H7 (cell line): ENCODE data around the gene NFS1. TPM values are rescaled to one million over a fixed set of nuclear protein-coding genes. Genes with fewer than 3 reads are reported as not detected.
"Not testable (repeated sequence)": the region's sequence is repeated elsewhere in the genome, so short reads cannot be mapped to it uniquely, and the experiment has no call there.

Experiments
- DNase-seq: peaks from one replicate; pipeline ENCODE4 v3.0.0; 2012
- H3K27me3 ChIP-seq: 2 replicates; pipeline ENCODE4 v1.6.0; 2011; ENCODE audit warnings: mild to moderate bottlenecking, low read length; ENCODE audit not compliant: control insufficient read depth, insufficient read depth
- H3K36me3 ChIP-seq: replicated peaks from 2 replicates; pipeline ENCODE4 v1.5.1; 2011; ENCODE audit warnings: low read length; ENCODE audit not compliant: control insufficient read depth, insufficient read depth
- H3K4me3 ChIP-seq: 2 replicates; pipeline ENCODE4 v1.5.1; 2011; ENCODE audit warnings: low read depth, mild to moderate bottlenecking, control low read depth, low read length, moderate library complexity; ENCODE audit not compliant: insufficient read depth
- total RNA-seq: library from RNA; depleted of rRNA; stranded (reverse); fragments of >200 nt; shearing (Covaris generic); gene quantifications from 2 replicates; pipeline ENCODE4 v1.2.3, GENCODE V29; 2014; rRNA removed

NFS1 gene
- 60.6 and 83.2 TPM in 2 replicates for total RNA-seq

- H3K4me3 ChIP-seq: peak within 1 kb of the TSS; percentile 98
- peaks cover 12% of the 10 kb centered on the region for H3K36me3 ChIP-seq
- peak; percentile 96 for DNase-seq
- no peaks in the 10 kb centered on the region for H3K27me3 ChIP-seq
Measured at GRCh38 chr20:35699127-35699956, at the start of gene NFS1, which contains the start of gene ROMO1. Gene NFS1, minus strand, starts transcription at chr20:35699352. Its CDS starts 64 bp downstream, at chr20:35699288. Gene ROMO1, plus strand, starts transcription at chr20:35699405. Its CDS starts 228 bp downstream, at chr20:35699633.

- not testable (repeated sequence) for H3K4me3 ChIP-seq, DNase-seq, H3K27me3 ChIP-seq, H3K36me3 ChIP-seq
Measured at GRCh38 chr20:35744492-35744841, 45.3 kb upstream of the NFS1 start.

- DNase-seq: no peak
Measured at GRCh38 chr20:35743693-35744491, 44.7 kb upstream of the NFS1 start.

GRCh38 chr20:35742741-35743523, 43.8 kb upstream of the NFS1 start:
- H3K36me3 ChIP-seq: peaks cover 23% of the 10 kb centered on the region
- peak overlapping the region; percentile 66 for H3K4me3 ChIP-seq
- no peaks in the 10 kb centered on the region for H3K27me3 ChIP-seq
- no peak for DNase-seq

More at GRCh38 chr20:35743693-35744491, 44.7 kb upstream of the NFS1 start:
- Histone ChIP-seq H3K4me3 (no peak overlapping the region), H3K27me3 (no peaks in the 10 kb centered on the region), H3K36me3 (peaks cover 13% of the 10 kb centered on the region)

- H3K27me3 ChIP-seq: no peaks in the 10 kb centered on the region
- H3K36me3 ChIP-seq: peaks cover 27% of the 10 kb centered on the region
Measured at GRCh38 chr20:35741892-35742740, 43.0 kb upstream of the NFS1 start, which contains the start of gene RBM39. Gene RBM39, minus strand, starts transcription at chr20:35742260. Its CDS starts 1,386 bp downstream, at chr20:35740874.

DNA sequence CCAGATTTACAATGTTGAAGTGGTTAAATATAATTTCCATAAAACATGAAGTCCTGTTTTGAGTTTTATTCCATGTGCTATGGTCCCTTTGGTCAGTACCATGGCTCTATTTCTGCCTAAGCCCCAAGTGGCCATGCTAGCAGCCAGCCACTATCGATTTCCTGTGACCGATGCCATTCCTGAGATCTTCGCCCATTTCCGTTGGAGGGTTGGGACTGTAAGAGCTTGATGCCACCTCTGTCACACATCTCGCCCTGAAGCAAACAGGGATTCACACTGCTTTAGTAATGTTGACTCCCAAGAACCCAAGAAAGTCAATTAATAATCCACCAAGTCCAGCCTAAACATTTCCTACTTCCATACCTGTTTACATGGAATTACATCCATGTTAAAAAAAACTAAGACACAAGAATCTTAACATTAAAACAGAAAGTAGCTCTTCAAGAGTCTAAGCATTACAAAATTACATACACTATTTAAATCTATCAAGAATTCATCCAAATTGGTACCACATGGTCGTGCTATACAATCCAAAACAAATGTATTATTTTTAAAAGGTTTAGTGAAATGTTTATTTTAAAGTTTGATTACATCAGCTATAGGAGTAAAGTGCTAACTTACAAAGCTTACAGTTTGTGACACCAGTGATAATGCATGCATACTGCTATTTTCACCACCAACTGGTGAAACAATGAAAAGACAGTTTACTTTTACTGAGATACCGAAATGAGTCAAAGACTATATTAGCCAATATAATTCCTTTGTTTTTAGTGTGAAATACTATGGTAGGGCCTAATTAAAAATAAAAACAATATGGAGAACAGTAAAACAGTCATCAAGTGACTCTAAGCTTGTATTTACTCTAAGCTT, 40.4 kb upstream of the NFS1 start:
- H3K4me3 ChIP-seq: no peak overlapping the region
- no peak for DNase-seq
- H3K36me3 ChIP-seq: peaks cover 49% of the 10 kb centered on the region
- no peaks in the 10 kb centered on the region for H3K27me3 ChIP-seq

More at GRCh38 chr20:35741892-35742740, 43.0 kb upstream of the NFS1 start, which contains the start of gene RBM39:
- peak; percentile 95 for DNase-seq
- peak within 1 kb of the TSS; percentile 96 for H3K4me3 ChIP-seq

DNA sequence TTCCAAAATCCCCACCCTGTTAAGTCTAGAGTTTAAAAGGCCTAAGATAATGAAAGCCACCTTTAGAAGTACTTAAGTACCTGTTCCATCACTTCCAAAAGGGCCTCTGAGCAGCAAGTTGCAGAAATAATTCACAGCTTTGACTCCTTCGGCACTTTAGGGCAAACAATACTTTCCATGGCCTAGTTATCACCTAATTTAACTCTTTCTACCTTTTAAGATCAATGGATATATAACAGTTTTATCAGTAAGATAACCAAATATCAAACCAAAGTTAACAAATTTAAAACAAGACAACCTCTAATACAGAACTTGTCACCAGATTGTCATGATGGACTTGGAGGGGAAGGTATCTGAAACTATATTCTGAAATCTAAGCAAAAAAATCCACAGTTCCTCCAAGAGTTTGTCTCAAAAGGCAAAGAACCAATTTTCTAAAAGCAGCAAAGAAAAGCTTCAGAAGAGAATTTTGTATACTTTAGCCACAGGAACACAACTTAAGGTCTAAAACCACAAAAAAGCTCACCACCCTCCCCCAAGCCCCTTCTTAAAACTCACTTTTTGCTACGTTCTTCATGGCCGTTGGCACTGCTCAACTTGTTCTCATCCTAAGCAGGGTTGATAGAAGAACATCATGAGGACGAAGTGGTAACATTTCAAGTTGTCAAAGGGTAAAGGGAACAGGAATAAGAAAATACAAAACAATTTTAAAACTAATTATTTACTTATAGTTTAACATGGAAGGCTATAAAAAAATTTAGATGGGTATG, 39.4 kb upstream of the NFS1 start:
- DNase-seq: no peak
- Histone ChIP-seq H3K27me3 (no peaks in the 10 kb centered on the region), H3K36me3 (peaks cover 57% of the 10 kb centered on the region), H3K4me3 (no peak overlapping the region)

- no peak overlapping the region for H3K4me3 ChIP-seq
- no peaks in the 10 kb centered on the region for H3K27me3 ChIP-seq
- no peak for DNase-seq
- H3K36me3 ChIP-seq: peaks cover 62% of the 10 kb centered on the region
Measured at GRCh38 chr20:35737865-35738333, 38.7 kb upstream of the NFS1 start.

- no peak for DNase-seq
- Histone ChIP-seq H3K4me3 (no peak overlapping the region), H3K27me3 (no peaks in the 10 kb centered on the region), H3K36me3 (peaks cover 76% of the 10 kb centered on the region)
Measured at GRCh38 chr20:35735826-35736470, 36.8 kb upstream of the NFS1 start.

GRCh38 chr20:35734777-35735649, 35.9 kb upstream of the NFS1 start:
- DNase-seq: no peak
- Histone ChIP-seq H3K4me3 (no peak overlapping the region), H3K27me3 (no peaks in the 10 kb centered on the region), H3K36me3 (peaks cover 80% of the 10 kb centered on the region)

- Histone ChIP-seq H3K4me3 (no peak overlapping the region), H3K36me3 (peaks cover 82% of the 10 kb centered on the region)
Measured at GRCh38 chr20:35734374-35734773, 35.2 kb upstream of the NFS1 start.

More at GRCh38 chr20:35734374-35734773, 35.2 kb upstream of the NFS1 start:
- DNase-seq: no peak
- H3K27me3 ChIP-seq: no peaks in the 10 kb centered on the region
